Caco-2 (cell line): ENCODE measurements around the gene MSMO1. TPM values are rescaled to one million over a fixed set of nuclear protein-coding genes. Genes with fewer than 3 reads are reported as not detected.

ENCODE experiments used
- BruUV-seq: library from RNA; stranded (reverse); fragments of 400-500 nt; replicated peaks from 2 replicates; lab custom pipeline; 2021; lab: Mats Ljungman, UMichigan
- CTCF ChIA-PET: fragments of 300-600 bp; sonication (Branson Sonifier 250); formaldehyde crosslinking; loops from one replicate; lab custom pipeline; 2022; ENCODE audit warnings: antibody characterized with exemption; lab: Charles Lee
- POLR2A ChIA-PET: fragments of 300-600 bp; sonication (Branson Sonifier 250); formaldehyde crosslinking; loops from one replicate; lab custom pipeline; 2022; ENCODE audit warnings: antibody characterized with exemption; lab: Charles Lee
- DNase-seq, 2 experiments: peaks; one replicate each; pipeline versions ENCODE4 v3.0.0 to v3.0.0-alpha.2; 2020 to 2022
- H3K27me3 ChIP-seq: replicated peaks from 2 replicates; pipeline ENCODE4 v1.6.0; 2011; ENCODE audit warnings: low read length; ENCODE audit not compliant: control insufficient read depth, insufficient read depth
- H3K36me3 ChIP-seq: 2 replicates; pipeline ENCODE4 v1.5.1; 2011; ENCODE audit warnings: low read length; ENCODE audit not compliant: control insufficient read depth, insufficient read depth
- H3K4me1 ChIP-seq: fragments of 250-450 bp; sonication (Bioruptor Pico); 2 replicates; pipeline ENCODE4 v1.5.1; 2020; ENCODE audit warnings: mild to moderate bottlenecking
- H3K4me3 ChIP-seq: 2 replicates; pipeline ENCODE4 v1.5.1; 2011; ENCODE audit warnings: low read depth, mild to moderate bottlenecking, control low read depth, low read length
- H3K9me3 ChIP-seq: fragments of 250-450 bp; sonication (Bioruptor Pico); 2 replicates; pipeline ENCODE4 v1.5.1; 2020; ENCODE audit warnings: mild to moderate bottlenecking, moderate library complexity
- H3K27ac Mint-ChIP-seq: one replicate; pipeline ENCODE4 v1.8.0; 2022; ENCODE audit warnings: mixed read lengths; ENCODE audit not compliant: unreplicated experiment
- H3K27me3 Mint-ChIP-seq: one replicate; pipeline ENCODE4 v1.8.0; 2022; ENCODE audit warnings: mixed read lengths; ENCODE audit not compliant: insufficient read depth, unreplicated experiment
- H3K36me3 Mint-ChIP-seq: one replicate; pipeline ENCODE4 v1.8.0; 2022; ENCODE audit warnings: mild to moderate bottlenecking, mixed read lengths; ENCODE audit not compliant: insufficient read depth, unreplicated experiment
- H3K4me1 Mint-ChIP-seq: one replicate; pipeline ENCODE4 v1.8.0; 2022; ENCODE audit warnings: low read depth, mixed read lengths; ENCODE audit not compliant: unreplicated experiment
- H3K4me3 Mint-ChIP-seq: one replicate; pipeline ENCODE4 v1.8.0; 2022; ENCODE audit warnings: mild to moderate bottlenecking, moderate library complexity, mixed read lengths; ENCODE audit not compliant: unreplicated experiment
- H3K9me3 Mint-ChIP-seq: one replicate; pipeline ENCODE4 v1.8.0; 2022; ENCODE audit warnings: mixed read lengths; ENCODE audit not compliant: unreplicated experiment
- intact Hi-C: fragments of 100-400 bp; cut with micrococcal nuclease; formaldehyde crosslinking; loops from one replicate; pipeline ENCODE4 v1.10.0; 2022; ENCODE audit not compliant: unreplicated experiment
- total RNA-seq: library from RNA; stranded (reverse); gene quantifications from 2 replicates; pipeline ENCODE4 v1.2.3, GENCODE V29; 2022
- TF ChIP-seq, protein P1 (sequence below), 2 experiments: fragments of 200-600 bp in 1 of 2; IDR thresholded peaks; 1 replicate in 1 of 2; 2 replicates in 1 of 2; pipeline versions ENCODE4 v1.5.1 to v1.8.0; 2011 to 2022; ENCODE audit warnings: antibody characterized with exemption in 1 of 2, control low read depth in 1 of 2, inconsistent platforms in 1 of 2, low read depth in 1 of 2, low read length in 1 of 2, mild to moderate bottlenecking in 1 of 2, moderate library complexity in 1 of 2; ENCODE audit not compliant: insufficient read depth in 1 of 2, severe bottlenecking in 1 of 2, unreplicated experiment in 1 of 2

Gene MSMO1
- total RNA-seq, 1 experiment from 2014 or later, result 91.1 TPM

- peak in 1 of 2 experiments; percentile 32 for DNase-seq
- no peaks in the 10 kb centered on the region for H3K9me3 ChIP-seq
- no TSS peak for BruUV-seq
- Mint-ChIP-seq H3K27ac (no peak overlapping the region), H3K36me3 (peaks cover 37% of the 10 kb centered on the region), H3K4me1 (no peaks in the 10 kb centered on the region), H3K9me3 (no peaks in the 10 kb centered on the region), H3K27me3 (no peaks in the 10 kb centered on the region), H3K4me3 (no peak overlapping the region)
- no peaks in the 10 kb centered on the region for H3K36me3 ChIP-seq
- intact Hi-C loops, result loop anchor here (1.0 to 5.0 kb wide), 2 partner anchors 136 to 212 kb away; partner anchors contain the start of gene KLHL2
- no peaks in the 10 kb centered on the region for H3K27me3 ChIP-seq
- TF ChIP-seq, protein P1, sequence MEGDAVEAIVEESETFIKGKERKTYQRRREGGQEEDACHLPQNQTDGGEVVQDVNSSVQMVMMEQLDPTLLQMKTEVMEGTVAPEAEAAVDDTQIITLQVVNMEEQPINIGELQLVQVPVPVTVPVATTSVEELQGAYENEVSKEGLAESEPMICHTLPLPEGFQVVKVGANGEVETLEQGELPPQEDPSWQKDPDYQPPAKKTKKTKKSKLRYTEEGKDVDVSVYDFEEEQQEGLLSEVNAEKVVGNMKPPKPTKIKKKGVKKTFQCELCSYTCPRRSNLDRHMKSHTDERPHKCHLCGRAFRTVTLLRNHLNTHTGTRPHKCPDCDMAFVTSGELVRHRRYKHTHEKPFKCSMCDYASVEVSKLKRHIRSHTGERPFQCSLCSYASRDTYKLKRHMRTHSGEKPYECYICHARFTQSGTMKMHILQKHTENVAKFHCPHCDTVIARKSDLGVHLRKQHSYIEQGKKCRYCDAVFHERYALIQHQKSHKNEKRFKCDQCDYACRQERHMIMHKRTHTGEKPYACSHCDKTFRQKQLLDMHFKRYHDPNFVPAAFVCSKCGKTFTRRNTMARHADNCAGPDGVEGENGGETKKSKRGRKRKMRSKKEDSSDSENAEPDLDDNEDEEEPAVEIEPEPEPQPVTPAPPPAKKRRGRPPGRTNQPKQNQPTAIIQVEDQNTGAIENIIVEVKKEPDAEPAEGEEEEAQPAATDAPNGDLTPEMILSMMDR (IDR thresholded peaks at IDR 0.05; ENCODE audit: insufficient read depth in 1 of 2, low read depth in 1 of 2, low read length in 1 of 2, severe bottlenecking in 1 of 2, unreplicated experiment in 1 of 2), result peak; percentile 38 to 45
- H3K4me3 ChIP-seq, result no peak overlapping the region
- no peaks in the 10 kb centered on the region for H3K4me1 ChIP-seq
- ChIA-PET CTCF (interaction anchor here (0.7 to 2.3 kb wide), 6 partner anchors 16 to 213 kb away, joined by 3 to 11 read pairs (median 3); partner anchors contain the start of gene MSMO1), POLR2A (interaction anchor here (0.7 to 2.0 kb wide), 2 partner anchors 16 to 815 kb away, joined by 6 to 7 read pairs; partner anchors contain the start of gene MSMO1)
These were observed 16.1 kb downstream of the MSMO1 start for GRCh38 chr4:165343353-165344191.

DNA sequence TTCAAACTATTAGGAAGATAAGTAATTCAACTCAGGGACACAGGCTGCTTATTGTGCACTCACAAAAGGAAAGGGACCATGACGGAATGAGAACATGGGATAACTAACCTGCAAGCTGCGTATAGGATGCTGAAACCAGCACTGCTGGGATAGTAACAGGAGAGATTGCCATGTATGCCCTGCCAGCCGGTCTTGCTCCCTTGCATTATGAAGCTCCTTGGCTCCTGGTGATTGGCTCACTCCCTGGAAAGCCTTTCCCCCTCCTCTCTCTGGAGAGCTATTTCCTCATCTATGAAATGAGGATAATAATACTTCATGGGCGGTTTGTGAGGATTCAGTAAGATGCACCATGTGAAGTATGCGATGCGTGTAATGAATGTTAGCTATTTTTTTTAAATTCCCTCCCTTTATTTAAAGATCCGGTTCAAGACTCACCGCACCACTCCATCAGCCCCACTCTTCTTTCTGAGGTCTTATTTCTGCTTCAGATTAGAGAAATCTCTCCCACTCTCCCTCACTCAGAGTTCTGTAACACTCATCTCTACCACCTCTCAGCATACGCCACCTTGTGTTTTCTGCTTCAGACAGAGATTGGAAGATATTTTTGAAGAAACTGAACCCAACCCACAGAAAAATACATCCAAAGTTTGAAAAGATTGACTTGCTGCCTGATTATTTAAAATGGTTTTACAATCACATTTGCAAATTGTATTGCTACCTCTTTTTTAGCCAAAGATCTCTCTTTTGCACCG is 18.4 kb downstream of the MSMO1 start:
- POLR2A ChIA-PET, result no interaction called here
- DNase-seq, result no peak
- BruUV-seq, result no TSS peak
- Histone ChIP-seq H3K27me3 (no peaks in the 10 kb centered on the region), H3K4me3 (no peak overlapping the region), H3K36me3 (no peaks in the 10 kb centered on the region), H3K4me1 (no peaks in the 10 kb centered on the region), H3K9me3 (no peaks in the 10 kb centered on the region)
- intact Hi-C loops, result no loop called here
- Mint-ChIP-seq H3K9me3 (no peaks in the 10 kb centered on the region), H3K4me1 (no peaks in the 10 kb centered on the region), H3K36me3 (peaks cover 25% of the 10 kb centered on the region), H3K27me3 (no peaks in the 10 kb centered on the region), H3K27ac (no peak overlapping the region), H3K4me3 (no peak overlapping the region)
- CTCF ChIA-PET, result interaction anchor here (1.4 to 2.3 kb wide), 2 partner anchors 133 to 215 kb away, joined by 6 to 11 read pairs; no protein-coding TSS in a partner anchor
- TF ChIP-seq, protein P1 (IDR thresholded peaks at IDR 0.05; ENCODE audit: insufficient read depth in 1 of 2, low read depth in 1 of 2, low read length in 1 of 2, severe bottlenecking in 1 of 2, unreplicated experiment in 1 of 2), result peak in 1 of 2 experiments; percentile 40
